HG03175 (cell line): ENCODE measurements around the gene TIGAR.

Source experiments
- ATAC-seq: cut with Tn5 transposase; IDR thresholded peaks from one replicate; pipeline ENCODE4 v1.9.1; 2021; ENCODE audit warnings: mild to moderate bottlenecking, moderate library complexity; ENCODE audit not compliant: unreplicated experiment

The TIGAR gene

GRCh38 chr12:4282103-4282891, 38.7 kb upstream of the TIGAR start:
- ATAC-seq = no peak

GRCh38 chr12:4282892-4283511, 38.0 kb upstream of the TIGAR start:
- no peak for ATAC-seq

- ATAC-seq = no peak
Measured at GRCh38 chr12:4283512-4284255, 37.3 kb upstream of the TIGAR start.

GRCh38 chr12:4284306-4284705, 36.7 kb upstream of the TIGAR start:
- ATAC-seq = no peak

- ATAC-seq = no peak
Measured at GRCh38 chr12:4285070-4285469, 35.9 kb upstream of the TIGAR start.

DNA sequence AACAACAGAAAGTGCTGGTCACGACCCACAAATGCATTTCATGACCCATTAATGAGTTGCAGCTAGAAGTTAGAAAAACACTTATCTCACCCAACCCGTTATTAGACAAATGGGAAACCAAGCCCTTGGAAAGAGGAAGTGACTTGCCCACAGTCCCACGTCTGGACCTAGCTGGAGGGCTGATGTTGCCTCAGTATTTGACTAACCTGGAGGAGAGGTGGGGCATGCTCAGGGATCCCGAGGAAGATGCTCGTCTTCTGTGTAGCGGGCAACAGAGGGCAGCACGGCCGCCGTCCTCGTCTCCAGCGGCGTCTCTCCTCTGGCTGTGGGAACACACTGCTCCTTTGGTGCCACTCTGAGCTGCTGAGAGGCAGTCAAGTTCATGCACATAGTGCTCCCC, 34.8 kb upstream of the TIGAR start:
- ATAC-seq = no peak

DNA sequence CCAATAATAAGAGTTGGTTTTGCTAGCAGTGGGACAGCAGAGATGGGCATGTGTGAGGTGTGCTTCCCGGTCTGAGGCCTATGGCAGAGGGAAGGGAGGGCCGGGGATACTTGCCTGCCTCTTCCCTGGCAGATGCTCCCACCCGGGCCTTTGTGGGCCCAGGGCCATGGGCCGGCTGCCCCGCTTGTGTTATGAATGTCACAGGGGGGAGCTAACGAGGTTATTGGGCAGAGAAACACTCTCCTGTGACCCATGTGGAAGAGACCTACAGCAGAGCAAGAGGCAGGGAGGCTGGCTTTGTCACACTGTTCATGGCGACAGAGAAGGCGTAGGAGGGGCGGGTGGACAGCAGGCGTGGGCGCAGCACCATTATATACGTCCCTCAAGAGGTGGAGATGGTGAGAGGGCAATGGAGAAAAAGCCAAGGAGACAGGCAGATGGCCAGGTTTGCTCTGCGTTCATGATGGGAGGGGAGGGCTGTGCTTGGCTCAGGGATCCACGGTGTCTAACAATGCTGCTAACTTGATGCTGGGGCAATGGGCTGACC, 34.2 kb upstream of the TIGAR start:
- no peak for ATAC-seq

DNA sequence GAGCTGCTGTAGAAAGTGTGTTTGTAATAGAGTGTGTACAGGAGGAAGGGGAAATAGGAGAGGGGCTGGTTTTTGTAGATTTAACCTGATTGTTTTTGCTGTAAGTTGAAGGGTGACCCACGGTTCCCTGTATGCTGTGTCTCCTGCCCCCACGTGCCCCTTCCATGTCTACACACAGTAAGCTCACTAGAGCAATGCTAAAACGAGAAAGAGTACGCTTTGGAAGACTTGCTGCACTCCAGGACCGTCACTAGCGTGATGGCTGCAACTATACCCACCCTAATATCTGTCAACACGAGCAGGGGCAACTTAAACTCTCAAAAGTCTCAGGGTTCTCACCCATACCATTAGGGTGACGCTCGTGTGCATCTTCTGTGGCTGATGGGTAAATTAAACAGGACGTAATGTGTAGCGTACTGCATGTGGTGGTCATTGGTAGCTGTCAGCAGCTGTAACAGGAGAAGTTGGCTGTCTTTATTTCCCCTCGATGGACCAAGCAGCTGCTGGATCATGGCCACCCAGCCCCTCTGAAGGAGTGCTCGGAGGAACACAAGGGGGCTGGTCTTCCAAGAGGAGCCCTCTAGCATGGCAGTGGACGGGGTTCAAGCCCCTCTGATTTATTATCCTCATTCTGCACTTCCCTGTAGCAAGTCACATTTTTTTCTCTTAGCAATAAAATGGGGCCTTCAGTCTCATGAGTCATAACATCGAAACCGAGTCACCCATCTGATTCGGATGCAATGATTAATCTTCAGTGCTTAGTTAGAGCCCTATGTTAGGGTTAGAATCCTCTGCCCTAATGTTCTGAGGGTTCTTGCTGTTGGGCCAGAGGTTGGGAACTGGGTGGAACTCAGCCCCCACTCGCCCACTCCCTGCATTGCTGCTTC, 33.4 kb upstream of the TIGAR start:
- ATAC-seq = no peak

- ATAC-seq = no peak
Measured at GRCh38 chr12:4288296-4289131, 32.5 kb upstream of the TIGAR start.

GRCh38 chr12:4289231-4289878, 31.7 kb upstream of the TIGAR start:
- no peak for ATAC-seq

- no peak for ATAC-seq
Measured at GRCh38 chr12:4289998-4290790, 30.8 kb upstream of the TIGAR start.

DNA sequence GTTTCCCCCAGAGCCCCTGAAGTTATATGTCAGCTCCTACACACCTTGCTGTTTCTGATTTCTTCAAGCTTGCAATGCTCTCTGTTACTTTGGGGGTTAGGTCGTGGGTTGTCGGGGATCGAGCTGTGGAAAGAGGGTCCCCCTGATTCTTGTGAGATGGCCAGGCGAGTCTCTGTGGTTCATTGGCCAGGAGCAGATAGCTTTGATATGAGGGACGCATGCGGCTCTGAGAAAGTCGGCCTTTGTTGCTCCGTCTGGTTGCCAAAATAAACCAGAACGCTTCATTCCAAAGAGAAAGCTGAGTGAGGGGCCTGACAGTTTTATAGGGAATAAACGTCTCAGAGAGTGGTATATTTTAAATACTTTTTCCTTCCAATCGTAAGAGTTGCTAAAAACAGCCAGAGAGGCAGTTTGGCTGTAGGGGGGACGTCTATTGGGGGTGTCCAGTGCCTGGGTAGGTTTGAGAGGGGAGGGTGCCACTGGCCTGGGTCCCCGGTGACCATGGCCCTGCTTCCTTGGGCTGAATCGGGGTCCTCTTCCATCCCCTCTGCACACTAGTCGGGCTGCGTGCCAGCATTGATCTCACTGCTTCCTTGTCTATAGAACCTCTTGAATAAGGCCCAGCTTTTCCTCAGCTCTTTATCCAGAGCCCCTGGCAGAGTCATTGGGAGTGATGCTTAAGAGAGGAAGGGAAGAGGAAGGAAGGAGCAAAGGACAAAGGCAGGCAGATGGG, 28.5 kb upstream of the TIGAR start:
- ATAC-seq = no peak

DNA sequence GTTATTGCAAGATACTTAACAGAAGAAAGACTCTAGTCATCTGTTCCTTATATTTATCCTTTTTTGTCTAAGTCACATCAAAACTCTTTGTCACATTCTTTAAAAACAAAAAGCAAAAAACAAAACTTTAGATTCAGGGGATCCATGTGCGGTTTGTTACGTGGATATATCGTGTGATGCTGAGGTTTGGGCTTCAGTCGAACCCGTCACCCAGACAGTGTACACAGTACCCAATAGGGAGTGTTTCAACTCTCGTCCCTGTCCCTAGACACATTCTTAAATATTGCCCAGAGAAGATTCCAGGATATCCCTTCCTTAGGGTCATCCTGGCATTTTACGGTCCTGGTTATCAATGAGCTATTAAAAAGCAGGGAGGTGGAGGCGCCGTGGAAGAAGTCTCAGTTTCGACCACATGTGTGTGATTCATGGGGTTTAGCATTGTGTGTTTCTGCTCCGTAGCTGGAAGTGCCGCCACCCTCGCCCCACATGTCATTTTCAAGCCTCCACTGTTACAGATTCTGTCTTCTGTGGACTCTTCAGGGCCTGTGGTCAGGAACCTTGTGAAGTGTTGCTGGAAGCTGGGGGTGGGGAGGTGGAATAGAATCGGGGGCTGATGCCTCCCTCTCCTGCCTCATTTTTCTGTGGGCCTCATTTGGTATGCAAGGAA, 27.6 kb upstream of the TIGAR start:
- no peak for ATAC-seq

DNA sequence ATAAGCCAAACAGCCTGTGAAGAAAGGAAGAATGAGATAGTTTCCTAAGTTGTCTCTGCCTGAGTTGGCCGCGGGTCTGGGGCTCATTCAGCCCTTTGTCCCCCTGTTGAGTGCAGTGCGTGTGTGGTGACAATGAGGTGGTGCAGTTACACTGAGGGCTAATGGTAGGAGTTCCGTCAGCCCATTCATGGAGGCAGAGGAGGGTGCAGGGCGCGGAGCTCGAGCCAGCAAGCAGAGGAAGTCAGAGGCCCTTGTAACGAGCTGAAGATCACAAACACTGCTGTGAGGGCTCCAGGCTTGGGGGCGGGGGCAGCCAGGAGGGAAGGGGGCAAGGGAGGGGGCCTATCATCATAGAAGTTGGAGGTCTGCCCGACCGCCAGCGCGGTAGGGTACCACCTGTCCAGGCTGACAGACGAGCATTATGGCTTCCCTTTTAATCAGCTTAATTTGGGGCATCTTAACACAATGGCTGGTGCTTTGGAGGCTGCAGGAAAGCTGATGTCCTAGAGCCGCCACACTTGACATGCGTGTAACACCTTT, 27.0 kb upstream of the TIGAR start:
- ATAC-seq = no peak

DNA sequence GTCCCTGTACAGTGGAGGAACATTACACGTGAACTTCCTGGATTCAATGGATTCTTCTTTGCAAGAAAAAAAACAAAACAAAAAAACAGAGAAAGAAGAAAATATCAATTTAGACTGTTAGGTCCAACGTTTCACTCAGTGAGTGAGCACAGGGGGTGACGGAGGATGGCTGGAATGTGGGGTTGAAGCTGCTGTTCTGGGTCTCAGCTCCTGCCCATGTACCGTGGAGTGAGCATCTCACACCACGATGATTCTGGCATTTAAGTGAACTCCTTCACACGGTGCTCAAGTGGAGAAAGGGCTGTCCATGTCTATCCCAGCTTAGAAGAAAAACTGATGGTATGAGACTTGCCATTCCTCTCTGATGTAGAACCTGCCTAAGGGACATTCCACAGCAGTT, 24.3 kb upstream of the TIGAR start:
- ATAC-seq = no peak

DNA sequence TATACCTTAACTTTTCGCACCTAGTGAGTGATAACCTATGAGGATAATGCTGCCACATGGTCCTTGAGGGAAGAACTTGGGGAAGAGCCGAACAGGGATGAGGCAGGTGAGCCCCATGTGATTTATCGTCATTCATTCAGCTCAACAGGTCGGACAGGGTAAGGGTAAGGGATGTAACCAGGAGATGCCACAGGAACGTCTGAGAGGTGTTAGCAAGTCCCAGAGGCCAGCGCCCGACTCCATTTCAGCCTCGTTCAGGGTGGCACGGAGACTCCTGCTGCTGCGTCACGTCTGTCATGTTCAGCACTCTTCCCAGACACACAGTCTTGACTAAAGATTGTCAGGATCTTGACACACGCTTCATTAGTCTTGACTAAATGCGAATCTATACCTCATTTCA, 23.4 kb upstream of the TIGAR start:
- no peak for ATAC-seq

GRCh38 chr12:4300883-4301282, 20.1 kb upstream of the TIGAR start:
- ATAC-seq = no peak
